Liver (tissue), 9 donors: Measurements from ENCODE around the gene TARBP1. TPM values are rescaled to one million over a fixed set of nuclear protein-coding genes. Genes with fewer than 3 reads are reported as not detected.

Experiments used
- DNase-seq: peaks from one replicate; pipeline ENCODE4 v3.0.0-alpha.2; 2017; ENCODE audit warnings: low spot score
- H3K27ac ChIP-seq, 2 donors: one replicate each; pipeline ENCODE4 v1.7.0; 2013; ENCODE audit warnings: inconsistent platforms in 2 of 2, low read length in 2 of 2, control low read depth in 1 of 2, low read depth in 1 of 2, mild to moderate bottlenecking in 1 of 2
- H3K27me3 ChIP-seq, 4 donors: one replicate each; pipeline versions ENCODE4 v1.6.1 to v1.7.0; 2013; ENCODE audit warnings: low read length in 3 of 4, inconsistent platforms in 1 of 4, mild to moderate bottlenecking in 1 of 4, moderate library complexity in 1 of 4; ENCODE audit not compliant: control insufficient read depth in 4 of 4, insufficient read depth in 4 of 4
- H3K36me3 ChIP-seq, 4 donors: one replicate each; pipeline versions ENCODE4 v1.6.1 to v1.7.0; 2013; ENCODE audit warnings: low read length in 3 of 4, mild to moderate bottlenecking in 3 of 4, low read depth in 1 of 4, moderate library complexity in 1 of 4; ENCODE audit not compliant: control insufficient read depth in 4 of 4, insufficient read depth in 3 of 4
- H3K4me1 ChIP-seq, 4 donors: one replicate each; pipeline versions ENCODE4 v1.6.1 to v1.7.0; 2013; ENCODE audit warnings: low read length in 3 of 4, mild to moderate bottlenecking in 3 of 4, moderate library complexity in 1 of 4; ENCODE audit not compliant: control insufficient read depth in 4 of 4, insufficient read depth in 4 of 4
- H3K4me3 ChIP-seq, 3 donors: one replicate each; pipeline versions ENCODE4 v1.6.1 to v1.7.0; 2013; ENCODE audit warnings: low read length in 3 of 3, control low read depth in 1 of 3, low read depth in 1 of 3, mild to moderate bottlenecking in 1 of 3
- H3K9ac ChIP-seq, 2 donors: one replicate each; pipeline ENCODE4 v1.7.0; 2013; ENCODE audit warnings: low read length in 2 of 2, mild to moderate bottlenecking in 2 of 2, moderate library complexity in 2 of 2, control low read depth in 1 of 2, low read depth in 1 of 2
- H3K9me3 ChIP-seq, 4 donors: one replicate each; pipeline versions ENCODE4 v1.6.1 to v1.7.0; 2013; ENCODE audit warnings: low read length in 3 of 4; ENCODE audit not compliant: control insufficient read depth in 4 of 4
- EGR1 ChIP-seq, 2 donors: IDR thresholded peaks; 2 replicates each; pipeline ENCODE4 v1.6.1; 2016 to 2018; ENCODE audit warnings: antibody characterized with exemption in 2 of 2, low read depth in 2 of 2
- FOXA1 ChIP-seq: IDR thresholded peaks from 2 replicates; pipeline ENCODE4 v1.6.1; 2016; ENCODE audit warnings: antibody characterized with exemption
- FOXA2 ChIP-seq: IDR thresholded peaks from 2 replicates; pipeline ENCODE4 v1.6.1; 2016; ENCODE audit warnings: antibody characterized with exemption
- GABPA ChIP-seq, 2 donors: IDR thresholded peaks in 1 of 2; conservative IDR thresholded peaks in 1 of 2; 2 replicates each; pipeline ENCODE4 v1.6.1; 2016; ENCODE audit warnings: antibody characterized with exemption in 2 of 2, mild to moderate bottlenecking in 1 of 2, moderate library complexity in 1 of 2
- HNF4A ChIP-seq, 2 donors: conservative IDR thresholded peaks; 2 replicates each; pipeline ENCODE4 v1.6.1; 2016; ENCODE audit warnings: antibody characterized with exemption in 2 of 2, mild to moderate bottlenecking in 2 of 2
- HNF4G ChIP-seq: IDR thresholded peaks from 2 replicates; pipeline ENCODE4 v1.6.1; 2016; ENCODE audit warnings: antibody characterized with exemption
- JUND ChIP-seq, 2 donors: IDR thresholded peaks; 2 replicates each; pipeline ENCODE4 v1.6.1; 2016; ENCODE audit warnings: antibody characterized with exemption in 2 of 2
- NR2F2 ChIP-seq: IDR thresholded peaks from 2 replicates; pipeline ENCODE4 v1.6.1; 2016; ENCODE audit warnings: antibody characterized with exemption
- RAD21 ChIP-seq, 2 donors: IDR thresholded peaks; 2 replicates each; pipeline ENCODE4 v1.6.1; 2016; ENCODE audit warnings: antibody characterized with exemption in 2 of 2, mild to moderate bottlenecking in 2 of 2
- RXRA ChIP-seq, 2 donors: IDR thresholded peaks; 2 replicates each; pipeline ENCODE4 v1.6.1; 2017 to 2018; ENCODE audit warnings: antibody characterized with exemption in 2 of 2, mild to moderate bottlenecking in 1 of 2
- SP1 ChIP-seq: IDR thresholded peaks from 2 replicates; pipeline ENCODE4 v1.6.1; 2018; ENCODE audit warnings: antibody characterized with exemption, mild to moderate bottlenecking
- TAF1 ChIP-seq: conservative IDR thresholded peaks from 2 replicates; pipeline ENCODE4 v1.6.1; 2016; ENCODE audit warnings: antibody characterized with exemption, mild to moderate bottlenecking
- YY1 ChIP-seq: IDR thresholded peaks from 2 replicates; pipeline ENCODE4 v1.6.1; 2016; ENCODE audit warnings: antibody characterized with exemption, mild to moderate bottlenecking
- WGBS: extraction: QIAGEN DNeasy Blood & Tissue Kit; methylation state at CpG from one replicate; pipeline ENCODE4 v1.1.7; 2013; 5-methylcytosine and 5-hydroxymethylcytosine counted together
- polyA plus RNA-seq, 2 donors: library from polyadenylated mRNA; stranded (reverse) in 1 of 2; unstranded in 1 of 2; fragments of 200-250 nt in 1 of 2; fragments of >200 nt in 1 of 2; fragmentation: Nextera tagmentation in 1 of 2; extraction: Ambion mirVana in 1 of 2; gene quantifications; one replicate each; pipeline versions ENCODE4 v1.2.1 to v1.2.3, GENCODE V29; 2013 to 2015
- total RNA-seq, 2 donors: library from RNA; depleted of rRNA; stranded (reverse); fragments of >200 nt; gene quantifications; one replicate each; pipeline ENCODE4 v1.2.3, GENCODE V29; 2014
- TF ChIP-seq, protein P1 (sequence below): fragments of 150-350 bp; IDR thresholded peaks from 2 replicates; pipeline ENCODE4 v1.5.1; 2017; ENCODE audit warnings: improper control_type of control experiment, low read depth, low read length; ENCODE audit not compliant: missing input control
- TF ChIP-seq, protein P2 (sequence below): IDR thresholded peaks from 2 replicates; pipeline ENCODE4 v1.6.1; 2016; ENCODE audit warnings: antibody characterized with exemption, mild to moderate bottlenecking
- TF ChIP-seq, protein P3 (sequence below): IDR thresholded peaks from 2 replicates; pipeline ENCODE4 v1.6.1; 2016; ENCODE audit warnings: antibody characterized with exemption
- donor health status: healthy.
- donor health status: healthy.
- donor health status: healthy.
- donor health status: healthy.
- donor health status: healthy.

Gene TARBP1
- total and polyA plus RNA-seq, 4 donors, result 4.1 to 17.6 (median 9.1) TPM

DNA sequence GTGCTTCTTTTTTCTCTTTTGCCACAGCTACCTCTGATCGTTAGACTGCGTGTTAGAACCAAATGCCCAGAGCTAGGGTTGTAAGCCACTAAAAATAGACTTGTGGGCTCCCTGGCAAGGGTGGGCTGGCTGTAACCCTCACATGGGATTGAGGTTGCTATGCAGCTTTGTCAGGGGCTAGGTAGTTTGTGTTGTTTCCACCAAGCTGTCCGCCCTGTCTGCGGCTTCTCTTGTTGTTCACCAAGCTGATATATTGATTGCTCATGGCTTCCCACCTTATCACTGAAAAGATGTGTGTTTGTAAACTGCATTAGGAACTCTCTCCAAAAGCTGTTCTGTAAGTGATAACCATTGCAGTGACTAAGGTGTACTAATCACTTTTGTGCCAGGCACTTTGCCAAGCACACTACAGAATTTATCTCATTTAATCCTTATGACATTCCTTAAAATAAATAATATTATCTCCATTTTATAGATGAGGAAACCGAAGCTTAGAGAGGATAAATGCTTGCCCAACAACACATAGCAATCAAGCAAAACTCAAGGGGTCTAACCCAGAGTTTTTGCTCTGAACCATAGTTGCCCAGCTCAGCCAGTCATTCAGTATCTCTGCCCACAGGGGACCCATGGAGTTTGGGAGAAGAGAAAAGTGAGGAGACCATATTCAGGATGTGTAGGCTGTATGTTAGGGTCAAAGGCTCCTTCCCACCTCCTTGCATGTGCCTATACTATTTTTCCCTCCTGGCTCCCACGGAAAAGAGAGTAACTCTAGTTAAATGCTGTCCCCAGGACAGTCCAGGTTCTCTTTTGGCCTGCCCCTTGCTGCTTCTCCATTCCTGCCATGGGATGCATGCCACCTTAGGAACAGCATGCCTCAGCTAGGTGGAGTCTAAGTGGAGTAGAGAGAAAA lies 42.2 kb upstream of the TARBP1 start:
- no peak overlapping the region for H3K27ac ChIP-seq
- no peak overlapping the region for H3K9ac ChIP-seq
- H3K36me3 ChIP-seq, result no peaks in the 10 kb centered on the region
- no peak for DNase-seq
- TF ChIP-seq, protein P1, sequence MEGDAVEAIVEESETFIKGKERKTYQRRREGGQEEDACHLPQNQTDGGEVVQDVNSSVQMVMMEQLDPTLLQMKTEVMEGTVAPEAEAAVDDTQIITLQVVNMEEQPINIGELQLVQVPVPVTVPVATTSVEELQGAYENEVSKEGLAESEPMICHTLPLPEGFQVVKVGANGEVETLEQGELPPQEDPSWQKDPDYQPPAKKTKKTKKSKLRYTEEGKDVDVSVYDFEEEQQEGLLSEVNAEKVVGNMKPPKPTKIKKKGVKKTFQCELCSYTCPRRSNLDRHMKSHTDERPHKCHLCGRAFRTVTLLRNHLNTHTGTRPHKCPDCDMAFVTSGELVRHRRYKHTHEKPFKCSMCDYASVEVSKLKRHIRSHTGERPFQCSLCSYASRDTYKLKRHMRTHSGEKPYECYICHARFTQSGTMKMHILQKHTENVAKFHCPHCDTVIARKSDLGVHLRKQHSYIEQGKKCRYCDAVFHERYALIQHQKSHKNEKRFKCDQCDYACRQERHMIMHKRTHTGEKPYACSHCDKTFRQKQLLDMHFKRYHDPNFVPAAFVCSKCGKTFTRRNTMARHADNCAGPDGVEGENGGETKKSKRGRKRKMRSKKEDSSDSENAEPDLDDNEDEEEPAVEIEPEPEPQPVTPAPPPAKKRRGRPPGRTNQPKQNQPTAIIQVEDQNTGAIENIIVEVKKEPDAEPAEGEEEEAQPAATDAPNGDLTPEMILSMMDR, result no peak
- TF ChIP-seq, protein P2, sequence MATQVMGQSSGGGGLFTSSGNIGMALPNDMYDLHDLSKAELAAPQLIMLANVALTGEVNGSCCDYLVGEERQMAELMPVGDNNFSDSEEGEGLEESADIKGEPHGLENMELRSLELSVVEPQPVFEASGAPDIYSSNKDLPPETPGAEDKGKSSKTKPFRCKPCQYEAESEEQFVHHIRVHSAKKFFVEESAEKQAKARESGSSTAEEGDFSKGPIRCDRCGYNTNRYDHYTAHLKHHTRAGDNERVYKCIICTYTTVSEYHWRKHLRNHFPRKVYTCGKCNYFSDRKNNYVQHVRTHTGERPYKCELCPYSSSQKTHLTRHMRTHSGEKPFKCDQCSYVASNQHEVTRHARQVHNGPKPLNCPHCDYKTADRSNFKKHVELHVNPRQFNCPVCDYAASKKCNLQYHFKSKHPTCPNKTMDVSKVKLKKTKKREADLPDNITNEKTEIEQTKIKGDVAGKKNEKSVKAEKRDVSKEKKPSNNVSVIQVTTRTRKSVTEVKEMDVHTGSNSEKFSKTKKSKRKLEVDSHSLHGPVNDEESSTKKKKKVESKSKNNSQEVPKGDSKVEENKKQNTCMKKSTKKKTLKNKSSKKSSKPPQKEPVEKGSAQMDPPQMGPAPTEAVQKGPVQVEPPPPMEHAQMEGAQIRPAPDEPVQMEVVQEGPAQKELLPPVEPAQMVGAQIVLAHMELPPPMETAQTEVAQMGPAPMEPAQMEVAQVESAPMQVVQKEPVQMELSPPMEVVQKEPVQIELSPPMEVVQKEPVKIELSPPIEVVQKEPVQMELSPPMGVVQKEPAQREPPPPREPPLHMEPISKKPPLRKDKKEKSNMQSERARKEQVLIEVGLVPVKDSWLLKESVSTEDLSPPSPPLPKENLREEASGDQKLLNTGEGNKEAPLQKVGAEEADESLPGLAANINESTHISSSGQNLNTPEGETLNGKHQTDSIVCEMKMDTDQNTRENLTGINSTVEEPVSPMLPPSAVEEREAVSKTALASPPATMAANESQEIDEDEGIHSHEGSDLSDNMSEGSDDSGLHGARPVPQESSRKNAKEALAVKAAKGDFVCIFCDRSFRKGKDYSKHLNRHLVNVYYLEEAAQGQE, result no peak
- TF ChIP-seq FOXA2 (no peak), RXRA (IDR thresholded peaks at IDR 0.05) (no peak), RAD21 (IDR thresholded peaks at IDR 0.05) (no peak), HNF4G (no peak), SP1 (no peak), GABPA (IDR thresholded peaks at IDR 0.05 in 1 of 2, conservative IDR thresholded peaks at IDR 0.05 in 1 of 2) (no peak), TAF1 (no peak), EGR1 (IDR thresholded peaks at IDR 0.05; ENCODE audit: low read depth in 2 of 2) (no peak), FOXA1 (no peak), HNF4A (conservative IDR thresholded peaks at IDR 0.05) (no peak), YY1 (no peak), JUND (IDR thresholded peaks at IDR 0.05) (no peak), NR2F2 (no peak)
- TF ChIP-seq, protein P3, sequence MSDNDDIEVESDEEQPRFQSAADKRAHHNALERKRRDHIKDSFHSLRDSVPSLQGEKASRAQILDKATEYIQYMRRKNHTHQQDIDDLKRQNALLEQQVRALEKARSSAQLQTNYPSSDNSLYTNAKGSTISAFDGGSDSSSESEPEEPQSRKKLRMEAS, result no peak
- 90% methylated on average over 6 of the region's 6 CpGs for WGBS
- H3K4me1 ChIP-seq, result peaks cover 3 to 32% (median 23%) of the 10 kb centered on the region in 4 donors
- no peak overlapping the region for H3K4me3 ChIP-seq
- H3K9me3 ChIP-seq, result no peaks in the 10 kb centered on the region
- no peaks in the 10 kb centered on the region for H3K27me3 ChIP-seq

DNA sequence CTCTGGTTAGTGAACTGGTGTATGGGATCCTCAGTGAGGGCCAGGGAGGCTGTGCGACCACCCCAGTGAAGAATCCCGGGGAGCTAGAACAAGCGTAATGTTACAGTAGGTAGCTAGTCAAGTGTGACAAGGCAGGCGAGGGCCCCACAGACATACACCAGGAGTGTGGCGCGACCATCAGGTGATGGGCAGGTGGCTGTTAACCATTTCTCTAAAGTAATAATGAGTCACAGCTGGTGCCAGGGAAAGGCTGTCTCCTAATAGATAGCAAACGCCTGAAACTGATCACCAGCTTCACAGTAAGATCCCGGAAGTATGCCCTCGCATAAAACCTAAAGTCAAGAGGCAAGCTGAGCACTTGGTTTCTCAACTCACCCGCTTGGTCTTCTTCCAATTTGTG lies 40.5 kb upstream of the TARBP1 start:
- H3K4me3 ChIP-seq, result no peak overlapping the region
- no peak overlapping the region for H3K27ac ChIP-seq
- H3K27me3 ChIP-seq, result no peaks in the 10 kb centered on the region
- H3K4me1 ChIP-seq, result peaks cover 3 to 37% (median 25%) of the 10 kb centered on the region in 4 donors
- H3K36me3 ChIP-seq, result no peaks in the 10 kb centered on the region
- no peaks in the 10 kb centered on the region for H3K9me3 ChIP-seq
- no peak for DNase-seq
- WGBS, result 92% methylated on average over 10 of the region's 10 CpGs
- TF ChIP-seq NR2F2 (no peak), YY1 (no peak)
- TF ChIP-seq, protein P2, result no peak
- H3K9ac ChIP-seq, result no peak overlapping the region
